ENCODE results near the gene APOC3. TPM values are rescaled to one million over a fixed set of nuclear protein-coding genes. Genes with fewer than 3 reads are reported as not detected.

APOC3 gene
- total and polyA plus RNA-seq, 2 donors (not counting 1 experiment from before 2014, with no cell fraction given), result not detected

DNA sequence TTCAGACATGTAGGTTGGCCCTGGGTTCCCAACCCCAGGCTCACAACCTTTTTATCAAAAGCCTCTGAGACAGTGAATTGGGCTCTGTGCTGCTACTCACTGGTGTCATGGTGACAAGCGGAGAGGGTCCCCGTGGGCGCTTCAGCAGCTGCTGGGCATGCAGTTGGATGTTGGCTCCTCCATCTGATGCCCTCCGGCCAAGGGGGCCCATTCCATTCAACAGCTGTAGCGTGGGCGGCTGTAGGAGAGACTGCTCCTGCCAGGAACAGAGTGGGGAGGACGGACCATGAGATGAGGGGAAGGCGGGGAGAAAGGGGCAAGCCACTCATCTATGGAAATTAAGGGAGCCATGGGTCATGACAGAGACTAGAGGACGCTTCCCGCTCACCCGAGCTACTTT is 43.7 kb downstream of the APOC3 start:
- Histone ChIP-seq H3K4me2 (ENCODE audit: extremely low read depth, insufficient read depth, low read length) (no peak overlapping the region), H3K36me3 (ENCODE audit: control insufficient read depth, insufficient read depth, low read length) (peaks cover 5% of the 10 kb centered on the region), H3K79me2 (ENCODE audit: control insufficient read depth, insufficient read depth, low read length) (no peaks in the 10 kb centered on the region), H3K9me3 (ENCODE audit: control insufficient read depth, insufficient read depth, low read depth, low read length) (no peaks in the 10 kb centered on the region), H3K4me1 (ENCODE audit: control insufficient read depth, extremely low read depth, insufficient read depth, low read length) (peaks cover 5% of the 10 kb centered on the region), H3K9ac (ENCODE audit: insufficient read depth, low read length) (no peak overlapping the region), H4K20me1 (ENCODE audit: control insufficient read depth, extremely low read depth, insufficient read depth, low read length) (no peaks in the 10 kb centered on the region), H3K4me3 (replicated peaks in 1 of 4; ENCODE audit: control extremely low read depth in 1 of 4, insufficient read depth in 1 of 4, low read depth in 3 of 4, low read length in 4 of 4) (no peak overlapping the region), H2AFZ (ENCODE audit: low read length) (no peak overlapping the region), H3K27me3 (ENCODE audit: control insufficient read depth, insufficient read depth, low read length) (no peaks in the 10 kb centered on the region), H3K27ac (ENCODE audit: insufficient read depth, low read length) (no peak overlapping the region)
- no peak for DNase-seq (ENCODE audit: low read depth in 2 of 2)
- TF ChIP-seq, protein P1, sequence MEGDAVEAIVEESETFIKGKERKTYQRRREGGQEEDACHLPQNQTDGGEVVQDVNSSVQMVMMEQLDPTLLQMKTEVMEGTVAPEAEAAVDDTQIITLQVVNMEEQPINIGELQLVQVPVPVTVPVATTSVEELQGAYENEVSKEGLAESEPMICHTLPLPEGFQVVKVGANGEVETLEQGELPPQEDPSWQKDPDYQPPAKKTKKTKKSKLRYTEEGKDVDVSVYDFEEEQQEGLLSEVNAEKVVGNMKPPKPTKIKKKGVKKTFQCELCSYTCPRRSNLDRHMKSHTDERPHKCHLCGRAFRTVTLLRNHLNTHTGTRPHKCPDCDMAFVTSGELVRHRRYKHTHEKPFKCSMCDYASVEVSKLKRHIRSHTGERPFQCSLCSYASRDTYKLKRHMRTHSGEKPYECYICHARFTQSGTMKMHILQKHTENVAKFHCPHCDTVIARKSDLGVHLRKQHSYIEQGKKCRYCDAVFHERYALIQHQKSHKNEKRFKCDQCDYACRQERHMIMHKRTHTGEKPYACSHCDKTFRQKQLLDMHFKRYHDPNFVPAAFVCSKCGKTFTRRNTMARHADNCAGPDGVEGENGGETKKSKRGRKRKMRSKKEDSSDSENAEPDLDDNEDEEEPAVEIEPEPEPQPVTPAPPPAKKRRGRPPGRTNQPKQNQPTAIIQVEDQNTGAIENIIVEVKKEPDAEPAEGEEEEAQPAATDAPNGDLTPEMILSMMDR (conservative IDR thresholded peaks at IDR 0.05 in 1 of 2, IDR thresholded peaks at IDR 0.05 in 1 of 2; ENCODE audit: low read depth in 1 of 2, low read length in 2 of 2), result no peak
- no peak for TF ChIP-seq EZH2 (IDR thresholded peaks at IDR 0.05; ENCODE audit: low read length, missing control alignments)

GRCh38 chr11:116874251-116874650 is 44.5 kb downstream of the APOC3 start:
- TF ChIP-seq, protein P1 (conservative IDR thresholded peaks at IDR 0.05 in 1 of 2, IDR thresholded peaks at IDR 0.05 in 1 of 2; ENCODE audit: low read depth in 1 of 2, low read length in 2 of 2), result no peak
- TF ChIP-seq EZH2 (IDR thresholded peaks at IDR 0.05; ENCODE audit: low read length, missing control alignments), result no peak
- H2AFZ ChIP-seq (ENCODE audit: low read length), result no peak overlapping the region
- no peaks in the 10 kb centered on the region for H3K79me2 ChIP-seq (ENCODE audit: control insufficient read depth, insufficient read depth, low read length)
- no peaks in the 10 kb centered on the region for H3K27me3 ChIP-seq (ENCODE audit: control insufficient read depth, insufficient read depth, low read length)
- H3K36me3 ChIP-seq (ENCODE audit: control insufficient read depth, insufficient read depth, low read length), result peaks cover 5% of the 10 kb centered on the region
- peak in 1 of 2 donors; percentile 75 for DNase-seq (ENCODE audit: low read depth in 2 of 2)
- no peaks in the 10 kb centered on the region for H4K20me1 ChIP-seq (ENCODE audit: control insufficient read depth, extremely low read depth, insufficient read depth, low read length)
- H3K4me2 ChIP-seq (ENCODE audit: extremely low read depth, insufficient read depth, low read length), result no peak overlapping the region
- H3K4me1 ChIP-seq (ENCODE audit: control insufficient read depth, extremely low read depth, insufficient read depth, low read length), result peaks cover 5% of the 10 kb centered on the region
- H3K4me3 ChIP-seq (replicated peaks in 1 of 4; ENCODE audit: control extremely low read depth in 1 of 4, insufficient read depth in 1 of 4, low read depth in 3 of 4, low read length in 4 of 4), result no peak overlapping the region
- H3K27ac ChIP-seq (ENCODE audit: insufficient read depth, low read length), result no peak overlapping the region
- H3K9me3 ChIP-seq (ENCODE audit: control insufficient read depth, insufficient read depth, low read depth, low read length), result no peaks in the 10 kb centered on the region
- H3K9ac ChIP-seq (ENCODE audit: insufficient read depth, low read length), result no peak overlapping the region

DNA sequence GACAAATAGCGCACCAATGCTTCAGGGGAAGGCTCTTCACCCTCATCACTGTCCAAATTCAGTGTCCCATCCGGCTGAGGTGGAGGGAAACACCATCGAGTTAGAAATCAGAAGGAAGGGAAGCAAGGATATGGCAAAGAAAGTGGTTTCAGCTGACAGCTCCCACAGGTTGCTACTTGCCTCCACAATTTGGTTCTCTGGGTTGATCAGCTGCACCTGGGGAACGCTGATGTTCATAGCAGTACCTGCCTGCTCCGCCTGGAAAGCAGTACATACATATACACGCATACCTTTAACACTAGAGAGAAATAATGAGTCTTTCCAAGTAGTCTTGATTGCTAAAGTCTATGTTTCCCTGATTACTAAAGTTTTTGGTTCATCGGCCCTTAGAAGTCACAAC is 45.5 kb downstream of the APOC3 start:
- Histone ChIP-seq H3K9me3 (ENCODE audit: control insufficient read depth, insufficient read depth, low read depth, low read length) (no peaks in the 10 kb centered on the region), H3K27me3 (ENCODE audit: control insufficient read depth, insufficient read depth, low read length) (no peaks in the 10 kb centered on the region), H3K36me3 (ENCODE audit: control insufficient read depth, insufficient read depth, low read length) (peaks cover 3% of the 10 kb centered on the region), H3K79me2 (ENCODE audit: control insufficient read depth, insufficient read depth, low read length) (no peaks in the 10 kb centered on the region), H2AFZ (ENCODE audit: low read length) (no peak overlapping the region), H3K4me1 (ENCODE audit: control insufficient read depth, extremely low read depth, insufficient read depth, low read length) (peaks cover 7% of the 10 kb centered on the region), H4K20me1 (ENCODE audit: control insufficient read depth, extremely low read depth, insufficient read depth, low read length) (no peaks in the 10 kb centered on the region), H3K27ac (ENCODE audit: insufficient read depth, low read length) (no peak overlapping the region), H3K4me3 (replicated peaks in 1 of 4; ENCODE audit: control extremely low read depth in 1 of 4, insufficient read depth in 1 of 4, low read depth in 3 of 4, low read length in 4 of 4) (no peak overlapping the region), H3K9ac (ENCODE audit: insufficient read depth, low read length) (no peak overlapping the region), H3K4me2 (ENCODE audit: extremely low read depth, insufficient read depth, low read length) (no peak overlapping the region)
- no peak for DNase-seq (ENCODE audit: low read depth in 2 of 2)
- TF ChIP-seq, protein P1 (conservative IDR thresholded peaks at IDR 0.05 in 1 of 2, IDR thresholded peaks at IDR 0.05 in 1 of 2; ENCODE audit: low read depth in 1 of 2, low read length in 2 of 2), result no peak
- no peak for TF ChIP-seq EZH2 (IDR thresholded peaks at IDR 0.05; ENCODE audit: low read length, missing control alignments)

Measured in fibroblast of lung (primary cell).